Activated CD8-positive, alpha-beta memory T cell treated with anti-CD3 and anti-CD28 coated beads for 1 hour (primary cell): ENCODE results near the gene PRRT2.

Experiments
- DNase-seq, 2 donors: peaks; one replicate each; pipeline ENCODE4 v3.0.0-alpha.2; 2020; ENCODE audit warnings: low read depth in 1 of 2; ENCODE audit errors: extremely low read depth in 1 of 2

PRRT2 gene

DNA sequence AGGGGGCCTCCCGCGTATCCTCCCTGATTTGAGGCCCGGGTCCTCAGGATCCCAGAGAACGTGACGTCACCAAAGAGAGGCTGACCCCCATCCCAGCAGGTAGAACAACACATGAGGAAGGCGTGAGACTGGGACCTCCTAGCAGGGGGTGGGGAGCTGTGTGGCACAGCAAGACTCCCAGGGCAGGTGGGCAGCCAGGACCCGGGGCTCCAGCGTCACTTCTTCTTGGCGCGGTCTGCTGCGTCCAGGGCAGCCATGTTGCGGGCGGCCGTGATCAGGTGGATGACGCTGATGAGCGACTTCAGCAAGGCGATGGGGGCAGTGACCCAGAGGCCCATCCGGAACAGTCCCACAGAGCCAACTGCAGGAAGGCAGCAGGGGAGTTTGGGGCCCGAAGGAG is 47.0 kb downstream of the PRRT2 start:
- no peak for DNase-seq

GRCh38 chr16:29860218-29860617 is 48.2 kb downstream of the PRRT2 start:
- no peak for DNase-seq

- no peak for DNase-seq
Observed at GRCh38 chr16:29862383-29862883, 50.4 kb downstream of the PRRT2 start.

- peak; percentile 81 to 84 for DNase-seq
Observed at GRCh38 chr16:29862884-29863668, 51.1 kb downstream of the PRRT2 start, which contains the start of gene CDIPT. CDIPT (minus strand) TSS chr16:29863226; CDS start chr16:29862857, 369 bp downstream.

- DNase-seq, result no peak
Observed at GRCh38 chr16:29863669-29863984, 51.6 kb downstream of the PRRT2 start.

GRCh38 chr16:29864205-29864604 is 52.2 kb downstream of the PRRT2 start:
- DNase-seq, result no peak
